ENCODE results near the gene SF3B3. TPM values are rescaled to one million over a fixed set of nuclear protein-coding genes. Genes with fewer than 3 reads are reported as not detected.

The SF3B3 gene
- total RNA-seq, 1 experiment from 2014 or later, result 475 TPM

GRCh38 chr16:70494777-70495176, 28.8 kb upstream of the SF3B3 start:
- Mint-ChIP-seq H3K4me1 (no peaks in the 10 kb centered on the region), H3K4me3 (no peak overlapping the region), H3K27me3 (ENCODE audit: low read depth) (no peaks in the 10 kb centered on the region), H3K9me3 (no peaks in the 10 kb centered on the region), H3K36me3 (peaks cover 38% of the 10 kb centered on the region), H3K27ac (no peak overlapping the region)
- no peak for TF ChIP-seq ZNF423 (CRISPR knock-in tag; IDR thresholded peaks at IDR 0.05)
- no peak for TF ChIP-seq FOXJ3 (CRISPR knock-in tag; IDR thresholded peaks at IDR 0.05; ENCODE audit: borderline replicate concordance)
- no peak for TF ChIP-seq NFATC4 (CRISPR knock-in tag; IDR thresholded peaks at IDR 0.05)
- no peak for TF ChIP-seq ZNF232 (CRISPR knock-in tag; IDR thresholded peaks at IDR 0.05)
- CTCF ChIA-PET, result no interaction called here
- DNase-seq (ENCODE audit: low spot score) (no peak), ATAC-seq (no peak)
- POLR2A ChIA-PET, result interaction anchor here (0.7 kb wide), 1 partner anchor 76 kb away, joined by 6 read pairs; no protein-coding TSS in a partner anchor

- Mint-ChIP-seq H3K9me3 (no peaks in the 10 kb centered on the region), H3K4me3 (no peak overlapping the region), H3K36me3 (peaks cover 32% of the 10 kb centered on the region), H3K27ac (no peak overlapping the region), H3K4me1 (no peaks in the 10 kb centered on the region), H3K27me3 (ENCODE audit: low read depth) (no peaks in the 10 kb centered on the region)
- ChIA-PET CTCF (interaction anchor here (0.6 kb wide), 1 partner anchor 30 kb away, joined by 4 read pairs; no protein-coding TSS in a partner anchor), POLR2A (interaction anchor here (0.7 to 0.8 kb wide), 2 partner anchors 77 to 114 kb away, joined by 3 to 6 read pairs; no protein-coding TSS in a partner anchor)
- ATAC-seq (no peak), DNase-seq (ENCODE audit: low spot score) (no peak)
- TF ChIP-seq TP53 (CRISPR knock-in tag; IDR thresholded peaks at IDR 0.05) (no peak), KAT7 (CRISPR knock-in tag; IDR thresholded peaks at IDR 0.05; ENCODE audit: borderline replicate concordance) (no peak), CREM (CRISPR knock-in tag; IDR thresholded peaks at IDR 0.05) (no peak), ETV6 (CRISPR knock-in tag; IDR thresholded peaks at IDR 0.05) (no peak), MXD4 (CRISPR knock-in tag; IDR thresholded peaks at IDR 0.05; ENCODE audit: borderline replicate concordance) (no peak), CDX4 (CRISPR knock-in tag; IDR thresholded peaks at IDR 0.05; ENCODE audit: borderline replicate concordance) (no peak), NR2C2 (CRISPR knock-in tag; IDR thresholded peaks at IDR 0.05) (no peak), FOXK1 (CRISPR knock-in tag; IDR thresholded peaks at IDR 0.05) (no peak), MYBL2 (CRISPR knock-in tag; IDR thresholded peaks at IDR 0.05) (no peak), CBFB (CRISPR knock-in tag; IDR thresholded peaks at IDR 0.05; ENCODE audit: low read depth) (no peak), ATF1 (CRISPR knock-in tag; IDR thresholded peaks at IDR 0.05) (no peak), ZNF512 (CRISPR knock-in tag; IDR thresholded peaks at IDR 0.05; ENCODE audit: borderline replicate concordance) (no peak), NFATC4 (CRISPR knock-in tag; IDR thresholded peaks at IDR 0.05) (no peak), SOX15 (CRISPR knock-in tag; IDR thresholded peaks at IDR 0.05) (no peak), MLX (CRISPR knock-in tag; IDR thresholded peaks at IDR 0.05) (no peak), FOXP4 (CRISPR knock-in tag; IDR thresholded peaks at IDR 0.05) (no peak), ARID4B (CRISPR knock-in tag; IDR thresholded peaks at IDR 0.05; ENCODE audit: borderline replicate concordance) (no peak), E2F5 (CRISPR knock-in tag; IDR thresholded peaks at IDR 0.05) (no peak), ZNF425 (CRISPR knock-in tag; conservative IDR thresholded peaks at IDR 0.05) (no peak)
Measured at GRCh38 chr16:70495425-70496182, 28.0 kb upstream of the SF3B3 start.
